GM10847 (cell line): ENCODE data around the gene PRRX1.

Source experiments
- POLR2A ChIP-seq: IDR thresholded peaks from 2 replicates; pipeline ENCODE4 v1.6.1; 2011; ENCODE audit not compliant: insufficient read length; ENCODE audit errors: extremely low read depth

PRRX1 gene

DNA sequence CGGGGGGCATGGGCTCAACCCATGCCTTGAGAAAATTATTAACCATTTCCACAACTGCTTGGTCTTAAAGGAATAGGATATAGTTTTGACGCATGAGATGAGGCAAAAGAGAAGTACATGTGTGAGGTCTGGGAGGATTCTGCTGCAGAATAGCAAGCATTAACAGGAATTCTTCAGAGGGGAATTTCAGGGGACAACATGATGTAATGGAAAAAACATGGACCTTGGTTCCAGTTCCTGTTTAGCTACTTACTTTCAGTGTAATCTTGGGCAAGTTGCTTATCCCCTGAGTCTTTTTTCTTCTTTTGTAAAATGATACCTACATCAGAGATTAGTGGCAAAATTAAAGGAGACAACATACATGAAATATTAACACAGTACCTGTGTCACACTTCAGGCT, 85.6 kb downstream of the PRRX1 start:
- TF ChIP-seq POLR2A = no peak

DNA sequence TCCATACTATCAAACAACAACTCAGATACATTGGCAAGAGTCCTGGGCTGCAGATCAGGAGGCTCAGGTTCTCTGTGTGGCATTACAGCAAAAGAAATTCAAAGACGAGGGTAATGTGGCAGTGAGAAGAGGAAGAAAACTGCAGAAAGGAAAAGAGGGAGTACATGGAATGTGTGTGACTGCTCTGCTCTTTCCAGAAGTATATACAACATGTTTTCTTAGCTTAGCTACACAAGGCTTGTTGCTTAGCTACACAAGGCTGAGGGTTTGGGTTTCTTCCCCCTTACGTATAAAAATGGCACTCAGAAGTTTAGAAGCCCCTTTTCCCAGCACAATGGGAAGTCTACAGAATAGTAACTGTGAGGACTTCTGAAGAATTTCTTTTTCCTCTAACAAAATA, 86.0 kb downstream of the PRRX1 start:
- no peak for TF ChIP-seq POLR2A

DNA sequence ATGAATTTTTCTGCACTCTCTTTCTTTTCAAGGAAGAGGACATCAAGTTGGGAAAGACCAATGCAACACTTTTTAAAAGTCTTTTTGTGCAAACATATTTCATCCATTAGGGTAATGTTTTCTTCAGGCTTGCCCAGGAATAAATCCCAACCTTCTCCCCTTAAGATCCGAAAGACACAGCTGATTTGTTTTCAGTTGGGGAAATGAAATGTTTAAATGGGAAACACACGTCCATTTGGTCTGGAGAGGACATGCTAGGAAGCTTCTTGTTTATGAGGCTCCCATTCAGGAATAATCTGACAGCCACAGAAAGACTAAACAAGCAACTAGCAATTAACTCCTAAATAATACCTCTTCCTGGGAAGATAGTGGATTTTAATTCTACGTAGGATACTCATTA, 91.9 kb downstream of the PRRX1 start:
- no peak for TF ChIP-seq POLR2A

DNA sequence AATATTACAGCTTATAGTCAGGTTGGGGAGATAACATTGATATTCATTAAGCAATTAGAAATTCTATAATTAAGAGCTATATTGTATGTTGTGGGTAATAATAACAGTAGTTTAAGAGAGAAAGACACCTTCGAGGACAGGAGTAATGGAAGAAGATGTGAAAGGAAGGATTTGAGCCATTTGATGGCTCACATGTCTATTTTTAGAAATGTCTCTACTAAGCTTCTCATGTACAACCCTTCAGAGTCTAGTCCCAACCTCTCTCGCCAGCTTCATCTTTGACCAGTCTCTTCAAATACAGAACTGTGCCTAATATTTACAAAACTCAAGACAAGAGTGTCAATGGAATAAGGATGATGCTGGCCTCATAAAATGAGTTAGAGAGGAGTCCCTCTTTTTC, 95.1 kb downstream of the PRRX1 start:
- TF ChIP-seq POLR2A = no peak

DNA sequence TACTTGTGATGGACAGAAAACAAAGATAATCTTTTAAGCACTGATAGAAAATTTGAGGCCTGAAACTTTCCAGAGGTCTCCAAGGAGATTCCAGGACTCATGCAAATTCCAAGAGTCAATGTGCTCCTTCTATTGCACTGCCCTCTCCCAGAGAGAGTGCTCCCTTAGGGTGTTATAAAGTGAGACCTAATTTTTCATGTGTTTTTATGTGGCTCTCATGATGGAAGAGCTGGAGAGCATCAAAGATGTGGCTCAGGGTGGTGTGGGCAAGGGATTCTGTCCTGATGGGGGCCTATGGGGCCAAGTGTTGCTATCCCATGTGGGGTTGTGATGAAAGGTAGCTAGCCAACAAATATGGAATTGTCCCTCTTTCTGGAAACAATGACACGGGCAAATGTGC, 101.3 kb downstream of the PRRX1 start:
- TF ChIP-seq POLR2A = no peak

DNA sequence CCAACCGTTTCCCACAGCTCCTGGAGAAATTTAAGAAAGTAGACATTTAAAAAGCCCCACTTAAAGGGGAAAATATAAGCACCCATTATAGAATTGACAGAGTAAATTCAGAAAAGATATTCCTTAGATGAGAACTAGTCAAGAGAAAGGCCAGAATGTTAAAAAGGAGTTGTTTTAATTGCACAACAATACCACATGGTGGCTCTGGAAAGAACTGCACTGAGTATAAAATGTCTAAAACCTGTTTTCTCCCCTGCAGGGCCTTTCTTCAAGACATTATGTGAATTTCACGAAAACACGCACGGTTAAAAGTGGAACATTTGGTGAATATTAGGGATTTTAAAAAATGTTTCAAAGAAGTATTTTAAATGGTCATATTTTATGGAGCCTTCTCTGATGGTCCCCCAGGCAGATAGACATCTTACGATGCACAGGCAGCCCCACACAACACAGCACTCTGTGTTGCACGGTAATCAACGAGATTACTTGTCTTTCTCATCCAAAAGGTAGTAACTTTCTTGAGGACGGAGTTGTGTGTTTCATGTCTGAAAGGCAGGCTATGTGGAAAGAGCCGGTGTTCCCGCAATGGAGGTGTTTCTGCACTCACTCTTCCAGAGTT, 101.9 kb downstream of the PRRX1 start:
- TF ChIP-seq POLR2A = no peak

DNA sequence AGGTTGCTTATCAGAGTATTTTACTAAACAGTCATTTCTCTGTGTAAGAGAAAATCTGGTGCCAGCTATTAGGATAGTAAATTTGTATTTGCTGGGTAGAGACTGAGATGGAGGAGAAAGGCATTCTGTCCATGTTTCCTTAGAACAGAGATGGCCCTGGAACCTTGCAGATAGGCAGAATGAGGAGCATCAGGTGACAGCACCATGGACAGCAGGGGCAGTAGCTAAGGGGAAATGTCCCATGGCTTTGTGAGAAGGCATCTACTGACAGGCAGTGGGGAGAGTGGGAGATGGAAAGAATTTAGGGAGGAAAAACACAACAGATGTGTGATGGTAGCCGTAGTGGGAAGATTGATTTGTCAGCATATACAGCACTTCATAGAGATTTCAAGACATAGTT, 105.0 kb downstream of the PRRX1 start:
- TF ChIP-seq POLR2A = no peak

DNA sequence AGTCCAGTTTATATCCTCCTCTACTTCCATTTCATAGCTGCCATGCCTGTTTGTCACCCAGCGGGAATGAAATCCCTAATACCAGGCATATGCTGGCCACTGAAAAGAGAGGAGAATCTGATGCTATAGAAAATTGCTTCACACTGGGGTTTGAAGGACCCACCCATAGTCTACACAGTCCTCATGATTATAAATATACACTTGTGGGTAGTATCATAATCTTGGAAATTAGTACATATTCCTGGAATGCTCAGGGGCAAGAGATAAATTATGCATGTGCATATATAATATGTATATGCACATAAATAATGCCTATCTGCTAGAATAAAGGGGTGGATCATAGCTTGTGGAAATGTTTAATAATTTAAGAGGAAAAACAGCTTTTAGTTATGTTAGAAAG, 105.8 kb downstream of the PRRX1 start:
- TF ChIP-seq POLR2A = no peak

DNA sequence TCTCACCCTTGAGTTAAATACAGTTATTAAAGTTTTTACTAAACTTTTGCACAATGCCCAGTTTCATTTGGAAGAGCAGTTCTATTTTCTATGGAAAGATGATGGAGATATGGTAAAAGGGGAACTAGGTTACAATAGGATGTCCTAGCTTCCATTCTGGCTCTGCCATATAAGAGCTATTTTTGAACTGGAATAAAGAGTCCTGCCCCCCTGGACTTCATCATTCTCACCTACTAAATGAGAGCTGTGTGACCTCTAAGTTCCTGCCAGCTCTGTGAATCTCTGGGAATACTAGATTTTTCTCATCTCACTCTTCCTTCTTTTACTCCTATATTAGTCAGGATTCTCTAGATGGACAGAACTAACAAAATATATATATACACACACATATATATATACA, 106.3 kb downstream of the PRRX1 start:
- TF ChIP-seq POLR2A = no peak

DNA sequence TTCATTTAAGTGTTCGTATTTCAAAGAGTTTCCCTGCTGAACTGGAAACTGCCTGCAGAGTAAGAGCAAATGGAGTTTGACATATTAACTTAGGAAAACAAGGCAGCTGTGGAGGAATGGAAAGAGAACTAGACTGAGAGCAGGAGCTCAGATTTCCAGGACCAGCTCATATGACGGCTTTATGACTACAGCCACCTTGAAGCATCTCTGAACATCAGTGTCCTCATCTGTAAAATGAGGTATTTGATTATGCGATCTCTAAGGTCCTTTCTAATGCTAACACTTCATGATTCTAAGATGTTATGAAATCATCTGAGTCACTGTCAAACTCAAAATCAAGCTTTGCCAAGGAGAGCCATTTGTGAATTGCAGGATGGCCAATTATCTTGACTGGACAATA, 112.3 kb downstream of the PRRX1 start:
- no peak for TF ChIP-seq POLR2A

DNA sequence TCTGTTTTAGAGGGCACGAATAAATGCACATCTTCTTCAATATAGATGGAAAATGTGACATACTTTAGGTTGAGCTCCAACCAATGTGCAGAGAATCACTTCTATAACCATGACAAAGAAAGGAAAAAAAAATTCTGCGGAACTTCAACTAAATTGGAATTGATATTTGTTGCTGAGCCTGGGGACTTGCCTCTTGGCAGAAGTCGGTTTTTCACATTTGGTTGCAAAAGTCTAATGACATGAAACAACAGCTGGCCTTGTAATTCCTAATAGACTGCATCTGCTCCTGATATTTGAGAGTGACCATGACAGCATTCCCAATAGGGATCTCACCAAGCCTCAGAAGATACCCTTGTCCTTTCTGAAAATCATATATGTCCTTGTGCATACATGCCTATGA, 112.8 kb downstream of the PRRX1 start:
- TF ChIP-seq POLR2A = no peak
